Gastrocnemius medialis (tissue), 4 donors: ENCODE results near the gene PRCD. TPM values are rescaled to one million over a fixed set of nuclear protein-coding genes. Genes with fewer than 3 reads are reported as not detected.
A peak's percentile ranks its signal among the peaks of the same experiment; 100 is the strongest.
"Not testable (repeated sequence)": the region's sequence is repeated elsewhere in the genome, so short reads cannot be mapped to it uniquely, and the experiment has no call there.

Source experiments
- ATAC-seq, 2 donors: fragments of 150-250 bp; one replicate each; pipeline ENCODE4 v1.9.1; 2016
- DNase-seq, 2 donors: peaks; one replicate each; pipeline ENCODE4 v3.0.0-alpha.2; 2019
- H3K27ac ChIP-seq, 4 donors: fragments of 200-600 bp; sonication (generic); 1 replicate in 1 of 4; 2 replicates in 3 of 4; pipeline ENCODE4 v1.5.1; 2016 to 2018; ENCODE audit warnings: mild to moderate bottlenecking in 2 of 4, moderate library complexity in 1 of 4
- H3K27me3 ChIP-seq, 3 donors: fragments of 200-600 bp; sonication (generic) in 2 of 3; 1 replicate in 1 of 3; 2 replicates in 2 of 3; pipeline versions ENCODE4 v1.5.1 to v1.6.0; 2016 to 2019; ENCODE audit warnings: mild to moderate bottlenecking in 1 of 3, moderate library complexity in 1 of 3
- H3K36me3 ChIP-seq, 2 donors: fragments of 200-600 bp; sonication (generic) in 1 of 2; one replicate each; pipeline ENCODE4 v1.5.1; 2017 to 2018
- H3K4me1 ChIP-seq, 2 donors: fragments of 200-600 bp; sonication (generic) in 1 of 2; one replicate each; pipeline ENCODE4 v1.5.1; 2016 to 2017; ENCODE audit warnings: mild to moderate bottlenecking in 2 of 2
- H3K4me3 ChIP-seq, 4 donors: fragments of 200-600 bp; sonication (generic) in 3 of 4; 1 replicate in 1 of 4; 2 replicates in 3 of 4; pipeline ENCODE4 v1.5.1; 2016 to 2019; ENCODE audit warnings: mild to moderate bottlenecking in 2 of 4
- H3K9me3 ChIP-seq, 3 donors: fragments of 200-600 bp; sonication (generic) in 2 of 3; 1 replicate in 1 of 3; 2 replicates in 2 of 3; pipeline ENCODE4 v1.5.1; 2016 to 2019
- POLR2A ChIP-seq, 2 donors: fragments of 450-650 bp; IDR thresholded peaks; one replicate each; pipeline ENCODE4 v1.6.1; 2017; ENCODE audit warnings: antibody characterized with exemption in 2 of 2, mild to moderate bottlenecking in 2 of 2, moderate library complexity in 2 of 2
- in situ Hi-C, 4 donors: fragments of 200-750 bp; cut with MboI; loops; one replicate each; pipeline versions ENCODE4 v1.15.0 to v1.8.0; 2017; ENCODE audit warnings: low sequenced_read_pairs in 4 of 4
- intact Hi-C: fragments of 100-400 bp; cut with DNase I; formaldehyde crosslinking; loops from one replicate; pipeline ENCODE4 v1.15.1; 2023; ENCODE audit warnings: low total_unique reads
- total RNA-seq, 4 donors: library from RNA; depleted of rRNA; stranded (reverse); fragments of >200 nt; gene quantifications; one replicate each; pipeline versions ENCODE4 v1.1.0 to v1.2.3, GENCODE V29; 2016
- TF ChIP-seq, protein P1 (sequence below), 5 experiments: fragments of 450-650 bp in 3 of 5; fragments of 200-600 bp in 2 of 5; sonication (generic) in 2 of 5; IDR thresholded peaks in 4 of 5; conservative IDR thresholded peaks in 1 of 5; 1 replicate in 4 of 5; 2 replicates in 1 of 5; pipeline ENCODE4 v1.5.1; 2016 to 2019; ENCODE audit warnings: antibody characterized with exemption in 5 of 5, mild to moderate bottlenecking in 3 of 5, moderate library complexity in 3 of 5

The PRCD gene
- total RNA-seq, 4 donors from 2014 or later, result 0.33 to 3.7 (median 1.1) TPM; not detected in 1

DNA sequence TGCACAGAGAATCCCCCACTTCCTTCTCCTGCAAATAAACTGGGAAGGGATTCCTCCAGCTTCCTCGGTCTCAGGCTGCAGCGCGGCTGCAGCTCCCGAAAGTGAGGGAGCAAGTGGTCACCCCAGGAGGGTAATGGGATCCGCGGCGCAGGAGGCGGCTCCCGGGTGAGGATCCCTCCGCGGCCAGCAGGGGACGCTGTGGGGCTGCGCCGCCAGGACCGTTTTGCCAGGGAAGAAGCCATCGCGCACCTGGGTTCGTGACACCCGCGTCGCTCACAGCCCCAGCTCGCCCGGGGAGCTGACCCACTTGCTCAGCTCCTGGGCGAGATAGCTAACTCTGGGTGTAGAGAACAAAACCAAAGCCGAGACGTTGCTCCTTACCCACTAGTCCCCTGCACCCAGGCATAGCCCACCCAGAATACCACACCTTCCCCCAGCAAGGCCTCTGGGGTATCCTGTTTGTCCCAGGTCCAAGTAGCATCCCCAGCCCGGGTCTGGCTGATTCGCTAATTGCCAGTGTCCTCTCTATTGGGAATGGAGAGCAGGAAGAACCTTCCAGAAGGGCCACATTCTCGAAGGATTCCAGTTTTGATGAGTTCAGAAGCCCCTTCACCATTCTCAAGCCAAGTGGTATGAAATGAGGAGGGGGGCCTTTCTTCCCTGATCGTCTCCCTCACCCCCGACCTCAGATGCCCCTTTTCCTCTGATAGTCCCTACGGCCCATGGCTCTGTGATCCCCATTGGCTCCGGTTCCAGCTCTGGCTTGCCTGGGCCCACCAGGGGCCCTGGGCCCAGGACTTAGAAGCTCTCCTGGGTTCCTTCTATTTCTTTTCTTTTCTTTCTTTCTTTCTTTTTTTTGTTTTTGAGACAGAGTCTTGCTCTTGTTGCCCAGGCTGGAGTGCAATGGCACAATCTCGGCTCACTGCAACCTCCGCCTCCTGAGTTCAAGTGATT is 16.5 kb upstream of the PRCD start:
- ATAC-seq (peak; percentile 48 to 65), DNase-seq (peak; percentile 54 to 65)
- H3K4me3 ChIP-seq, result no peak overlapping the region
- no peak for TF ChIP-seq POLR2A (IDR thresholded peaks at IDR 0.05)
- TF ChIP-seq, protein P1, sequence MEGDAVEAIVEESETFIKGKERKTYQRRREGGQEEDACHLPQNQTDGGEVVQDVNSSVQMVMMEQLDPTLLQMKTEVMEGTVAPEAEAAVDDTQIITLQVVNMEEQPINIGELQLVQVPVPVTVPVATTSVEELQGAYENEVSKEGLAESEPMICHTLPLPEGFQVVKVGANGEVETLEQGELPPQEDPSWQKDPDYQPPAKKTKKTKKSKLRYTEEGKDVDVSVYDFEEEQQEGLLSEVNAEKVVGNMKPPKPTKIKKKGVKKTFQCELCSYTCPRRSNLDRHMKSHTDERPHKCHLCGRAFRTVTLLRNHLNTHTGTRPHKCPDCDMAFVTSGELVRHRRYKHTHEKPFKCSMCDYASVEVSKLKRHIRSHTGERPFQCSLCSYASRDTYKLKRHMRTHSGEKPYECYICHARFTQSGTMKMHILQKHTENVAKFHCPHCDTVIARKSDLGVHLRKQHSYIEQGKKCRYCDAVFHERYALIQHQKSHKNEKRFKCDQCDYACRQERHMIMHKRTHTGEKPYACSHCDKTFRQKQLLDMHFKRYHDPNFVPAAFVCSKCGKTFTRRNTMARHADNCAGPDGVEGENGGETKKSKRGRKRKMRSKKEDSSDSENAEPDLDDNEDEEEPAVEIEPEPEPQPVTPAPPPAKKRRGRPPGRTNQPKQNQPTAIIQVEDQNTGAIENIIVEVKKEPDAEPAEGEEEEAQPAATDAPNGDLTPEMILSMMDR (IDR thresholded peaks at IDR 0.05 in 4 of 5, conservative IDR thresholded peaks at IDR 0.05 in 1 of 5), result peak; percentile 99 to 100 (median 100)
- peaks cover 13 to 19% of the 10 kb centered on the region in 2 donors for H3K4me1 ChIP-seq
- no peaks in the 10 kb centered on the region for H3K36me3 ChIP-seq
- H3K27me3 ChIP-seq, result no peaks in the 10 kb centered on the region
- H3K9me3 ChIP-seq, result no peaks in the 10 kb centered on the region
- H3K27ac ChIP-seq, result peak overlapping the region in 1 of 4 donors; percentile 1
- in situ Hi-C loops (loop anchor here in 3 of 4 donors (5.0 to 10.0 kb wide), 3 partner anchors 61 to 101 kb away; partner anchors contain the start of gene ST6GALNAC2 (in 1 of the 3)), intact Hi-C loops (loop anchor here (1.0 kb wide), 3 partner anchors 24 to 101 kb away; no protein-coding TSS in a partner anchor)

DNA sequence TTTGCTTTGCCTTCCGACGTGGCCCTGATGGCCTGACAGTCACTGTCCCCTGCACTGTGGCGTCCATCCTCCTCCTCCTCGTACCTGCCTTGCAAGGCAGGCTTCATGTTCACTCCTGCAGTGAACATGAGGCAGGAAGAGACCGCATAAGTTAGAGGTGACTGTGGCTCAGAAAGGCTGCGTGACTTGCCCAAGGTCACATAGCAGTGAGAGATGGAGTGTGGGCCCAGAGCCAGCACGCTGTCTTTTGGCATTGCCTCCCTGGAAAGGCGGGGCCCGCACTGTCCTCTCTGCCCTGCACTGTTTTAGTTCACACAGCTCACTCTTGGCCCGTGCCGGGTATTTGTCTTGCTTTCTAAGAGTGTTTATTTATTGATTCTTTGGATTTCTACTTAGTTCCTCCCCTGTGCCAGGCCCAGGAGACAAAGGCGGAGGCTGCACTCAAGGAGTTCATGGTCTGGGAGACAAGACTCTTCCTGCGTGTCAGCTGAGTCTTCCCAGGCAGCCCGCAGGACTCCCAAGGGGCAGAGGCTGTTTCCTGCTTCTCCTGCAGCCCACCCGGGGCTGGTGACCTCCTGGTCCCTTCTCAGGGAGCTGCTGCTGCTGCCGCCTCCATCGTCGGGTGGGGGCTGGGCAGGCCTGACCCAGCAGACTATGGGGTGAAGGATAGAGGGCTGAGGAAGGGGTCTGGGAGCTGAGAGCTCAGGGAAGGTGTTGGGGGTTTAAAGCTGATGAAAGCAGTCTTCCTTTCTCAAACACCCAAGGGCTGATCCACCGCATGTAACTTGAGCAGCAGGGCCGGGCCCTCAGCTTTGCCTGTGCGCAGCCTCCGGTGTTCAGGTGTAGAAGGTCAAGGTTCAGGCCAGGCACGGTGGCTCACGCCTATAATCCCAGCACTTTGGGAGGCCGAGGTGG is 15.0 kb upstream of the PRCD start:
- H3K27me3 ChIP-seq, result no peaks in the 10 kb centered on the region
- H3K9me3 ChIP-seq, result no peaks in the 10 kb centered on the region
- intact Hi-C loops (no loop called here), in situ Hi-C loops (loop anchor here in 3 of 4 donors (5.0 to 10.0 kb wide), 3 partner anchors 60 to 100 kb away; partner anchors contain the start of gene ST6GALNAC2 (in 1 of the 3))
- peaks cover 17 to 26% of the 10 kb centered on the region in 2 donors for H3K4me1 ChIP-seq
- no peaks in the 10 kb centered on the region for H3K36me3 ChIP-seq
- no peak for DNase-seq
- ATAC-seq, result no peak
- peak overlapping the region; percentile 42 to 69 (median 54) for H3K27ac ChIP-seq
- TF ChIP-seq, protein P1 (IDR thresholded peaks at IDR 0.05 in 4 of 5, conservative IDR thresholded peaks at IDR 0.05 in 1 of 5), result no peak
- no peak for TF ChIP-seq POLR2A (IDR thresholded peaks at IDR 0.05)
- no peak overlapping the region for H3K4me3 ChIP-seq

GRCh38 chr17:76525513-76525833 is 14.4 kb upstream of the PRCD start:
- intact Hi-C loops, H3K27me3 ChIP-seq, ATAC-seq, H3K9me3 ChIP-seq, DNase-seq, H3K4me3 ChIP-seq, H3K36me3 ChIP-seq: not testable (repeated sequence)
- Histone ChIP-seq H3K4me1 (peaks cover 18 to 32% of the 10 kb centered on the region in 2 donors), H3K27ac (peak overlapping the region; percentile 42 to 69 (median 54))
- in situ Hi-C loops, result loop anchor here in 2 of 4 donors (10.0 kb wide), 2 partner anchors 59 to 99 kb away; partner anchors contain the start of gene ST6GALNAC2 (in 1 of the 2)

DNA sequence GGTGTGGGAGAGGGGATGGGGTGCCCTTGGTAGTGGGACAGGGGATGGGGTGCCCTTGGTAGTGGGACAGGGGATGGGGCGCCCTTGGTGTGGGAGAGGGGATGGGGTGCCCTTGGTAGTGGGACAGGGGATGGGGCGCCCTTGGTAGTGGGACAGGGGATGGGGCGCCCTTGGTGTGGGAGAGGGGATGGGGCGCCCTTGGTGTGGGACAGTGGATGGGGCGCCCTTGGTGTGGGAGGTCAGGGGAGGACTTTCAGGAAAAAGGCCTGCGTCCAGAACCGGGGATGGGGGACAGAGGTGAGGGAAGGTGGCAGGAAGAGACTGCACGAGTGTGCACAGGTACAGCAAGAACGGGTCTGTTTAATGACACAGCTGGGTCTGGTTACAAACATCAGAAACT is 12.8 kb upstream of the PRCD start:
- H3K9me3 ChIP-seq, H3K36me3 ChIP-seq, H3K27me3 ChIP-seq, DNase-seq, intact Hi-C loops, ATAC-seq: not testable (repeated sequence)
- in situ Hi-C loops, result loop anchor here in 2 of 4 donors (10.0 kb wide), 2 partner anchors 58 to 98 kb away; partner anchors contain the start of gene ST6GALNAC2 (in 1 of the 2)
- H3K4me1 ChIP-seq, result peaks cover 32 to 46% of the 10 kb centered on the region in 2 donors
- peak overlapping the region; percentile 88 to 94 (median 91) for H3K27ac ChIP-seq
- peak overlapping the region in 2 of 4 donors; percentile 35 to 45 for H3K4me3 ChIP-seq

DNA sequence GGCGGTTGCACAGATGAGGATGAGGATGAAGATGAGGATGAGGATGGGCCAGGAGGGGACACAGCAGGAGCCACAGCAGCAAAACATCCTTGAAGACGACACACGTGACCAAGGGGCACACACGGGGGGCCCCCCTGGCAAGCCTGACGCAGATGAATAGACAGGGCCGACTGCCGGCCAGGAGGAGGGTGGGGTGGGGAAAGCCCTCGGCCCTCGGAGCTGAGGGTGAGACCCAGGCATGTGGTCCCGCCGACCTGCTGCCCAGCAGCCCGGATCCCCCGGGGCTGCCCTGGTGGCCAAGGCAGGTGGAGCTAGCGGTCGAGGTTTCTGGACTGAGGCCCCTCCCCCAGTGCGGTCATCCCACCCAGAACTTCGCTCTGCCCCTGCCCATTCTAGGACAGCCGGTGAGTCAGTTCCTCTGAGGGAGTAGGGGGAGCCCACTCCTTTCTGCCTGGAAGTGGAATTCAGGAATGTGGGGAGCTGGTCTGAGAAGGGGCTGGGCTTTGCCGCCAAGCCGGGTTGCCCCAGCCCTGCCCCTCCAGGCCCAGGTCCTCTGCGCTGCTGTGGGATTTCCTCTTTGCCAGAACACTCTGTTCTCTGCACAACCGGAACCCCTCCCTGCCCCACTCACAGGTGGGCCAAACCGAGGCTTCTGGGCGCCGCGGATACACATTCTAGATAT is 12.3 kb upstream of the PRCD start:
- Histone ChIP-seq H3K27ac (peak overlapping the region; percentile 88 to 94 (median 91)), H3K4me1 (peaks cover 32 to 49% of the 10 kb centered on the region in 2 donors), H3K4me3 (peak overlapping the region in 3 of 4 donors; percentile 33 to 45 (median 35)), H3K36me3 (no peaks in the 10 kb centered on the region), H3K9me3 (no peaks in the 10 kb centered on the region), H3K27me3 (no peaks in the 10 kb centered on the region)
- peak; percentile 39 to 53 for ATAC-seq
- peak; percentile 54 to 65 for TF ChIP-seq POLR2A (IDR thresholded peaks at IDR 0.05)
- TF ChIP-seq, protein P1 (IDR thresholded peaks at IDR 0.05 in 4 of 5, conservative IDR thresholded peaks at IDR 0.05 in 1 of 5), result peak in 4 of 5 experiments; percentile 24 to 49 (median 38)
- DNase-seq, result peak in 1 of 2 donors; percentile 69
- in situ Hi-C loops (loop anchor here in 2 of 4 donors (10.0 kb wide), 2 partner anchors 57 to 97 kb away; partner anchors contain the start of gene ST6GALNAC2 (in 1 of the 2)), intact Hi-C loops (no loop called here)
